ENCODE results near the gene CDC42EP5.

Gene CDC42EP5

GRCh38 chr19:54444737-54445136, 28.4 kb downstream of the CDC42EP5 start:
- no peaks in the 10 kb centered on the region for H4K20me1 ChIP-seq (ENCODE audit: insufficient read depth)
- H3K27ac ChIP-seq = no peak overlapping the region
- peaks cover 26% of the 10 kb centered on the region for H3K79me2 ChIP-seq (ENCODE audit: insufficient read depth, low read depth)

GRCh38 chr19:54440641-54441040, 32.5 kb downstream of the CDC42EP5 start:
- H3K27ac ChIP-seq = no peak overlapping the region
- no peak overlapping the region for H3K4me3 ChIP-seq (IDR thresholded peaks at IDR 0.05; ENCODE audit: insufficient read depth, low read depth, low read length)
- H3K36me3 ChIP-seq (ENCODE audit: insufficient read depth) = no peaks in the 10 kb centered on the region
- no peaks in the 10 kb centered on the region for H4K20me1 ChIP-seq (ENCODE audit: insufficient read depth)
- H3K79me2 ChIP-seq (ENCODE audit: insufficient read depth, low read depth) = no peaks in the 10 kb centered on the region
- no peak overlapping the region for H2AFZ ChIP-seq (ENCODE audit: low read depth)
- no peaks in the 10 kb centered on the region for H3K4me1 ChIP-seq (ENCODE audit: low read depth, poor library complexity, severe bottlenecking)
- no peak for TF ChIP-seq CTCF (conservative IDR thresholded peaks at IDR 0.05; ENCODE audit: low read depth, low read length)
- H3K27me3 ChIP-seq (ENCODE audit: insufficient read depth, low read depth) = no peaks in the 10 kb centered on the region
- no peak overlapping the region for H3K9ac ChIP-seq
- H3K4me2 ChIP-seq = no peak overlapping the region

More at GRCh38 chr19:54444737-54445136, 28.4 kb downstream of the CDC42EP5 start:
- Histone ChIP-seq H3K36me3 (ENCODE audit: insufficient read depth) (no peaks in the 10 kb centered on the region), H3K4me2 (no peak overlapping the region), H2AFZ (ENCODE audit: low read depth) (no peak overlapping the region), H3K9ac (no peak overlapping the region), H3K4me3 (IDR thresholded peaks at IDR 0.05; ENCODE audit: insufficient read depth, low read depth, low read length) (no peak overlapping the region), H3K27me3 (ENCODE audit: insufficient read depth, low read depth) (no peaks in the 10 kb centered on the region), H3K4me1 (ENCODE audit: low read depth, poor library complexity, severe bottlenecking) (peaks cover 11% of the 10 kb centered on the region)
- TF ChIP-seq CTCF (conservative IDR thresholded peaks at IDR 0.05; ENCODE audit: low read depth, low read length) = no peak

- no peaks in the 10 kb centered on the region for H4K20me1 ChIP-seq (ENCODE audit: insufficient read depth)
- no peak overlapping the region for H3K9ac ChIP-seq
- H3K36me3 ChIP-seq (ENCODE audit: insufficient read depth) = no peaks in the 10 kb centered on the region
- H3K27me3 ChIP-seq (ENCODE audit: insufficient read depth, low read depth) = no peaks in the 10 kb centered on the region
- no peak overlapping the region for H2AFZ ChIP-seq (ENCODE audit: low read depth)
- H3K79me2 ChIP-seq (ENCODE audit: insufficient read depth, low read depth) = no peaks in the 10 kb centered on the region
- H3K4me1 ChIP-seq (ENCODE audit: low read depth, poor library complexity, severe bottlenecking) = no peaks in the 10 kb centered on the region
- TF ChIP-seq CTCF (conservative IDR thresholded peaks at IDR 0.05; ENCODE audit: low read depth, low read length) = no peak
- no peak overlapping the region for H3K27ac ChIP-seq
- H3K4me2 ChIP-seq = no peak overlapping the region
- H3K4me3 ChIP-seq (IDR thresholded peaks at IDR 0.05; ENCODE audit: insufficient read depth, low read depth, low read length) = no peak overlapping the region
Observed at GRCh38 chr19:54439174-54439851, 33.8 kb downstream of the CDC42EP5 start.

GRCh38 chr19:54436628-54437252, 36.4 kb downstream of the CDC42EP5 start:
- Histone ChIP-seq H3K4me2 (no peak overlapping the region), H3K9ac (no peak overlapping the region), H3K27me3 (ENCODE audit: insufficient read depth, low read depth) (peaks cover 5% of the 10 kb centered on the region; the same call in 1 of the 2 replicates), H3K79me2 (ENCODE audit: insufficient read depth, low read depth) (no peaks in the 10 kb centered on the region), H3K36me3 (ENCODE audit: insufficient read depth) (no peaks in the 10 kb centered on the region), H3K4me3 (IDR thresholded peaks at IDR 0.05; ENCODE audit: insufficient read depth, low read depth, low read length) (no peak overlapping the region), H4K20me1 (ENCODE audit: insufficient read depth) (no peaks in the 10 kb centered on the region), H3K27ac (no peak overlapping the region), H2AFZ (ENCODE audit: low read depth) (no peak overlapping the region), H3K4me1 (ENCODE audit: low read depth, poor library complexity, severe bottlenecking) (no peaks in the 10 kb centered on the region)
- no peak for TF ChIP-seq CTCF (conservative IDR thresholded peaks at IDR 0.05; ENCODE audit: low read depth, low read length)
